ENCODE measurements around the gene MARCKS.
A peak's percentile ranks its signal among the peaks of the same experiment; 100 is the strongest.

The MARCKS gene

DNA sequence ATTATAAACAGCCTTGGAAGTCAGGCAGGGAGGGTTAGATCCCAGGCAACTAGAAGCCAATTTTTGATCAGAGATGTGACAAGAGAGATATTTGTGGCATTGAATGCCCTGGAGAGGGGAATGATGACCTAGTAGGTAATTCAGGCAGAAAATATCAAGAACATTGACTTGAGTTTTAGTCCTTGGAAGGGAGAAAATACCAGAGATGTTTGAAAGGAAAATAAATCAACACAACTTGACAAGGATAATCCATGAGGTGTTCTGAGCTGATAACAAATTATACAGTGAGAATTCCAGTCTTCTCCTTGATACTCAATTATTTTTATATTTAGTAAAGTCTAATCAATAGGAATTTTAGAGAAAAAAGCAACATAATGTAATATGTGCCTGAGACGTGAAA is 10.6 kb upstream of the MARCKS start:
- no peak overlapping the region for H2AFZ ChIP-seq (ENCODE audit: low read depth, low read length)
- H3K9me3 ChIP-seq (ENCODE audit: insufficient read depth, low read length, severe bottlenecking), result no peaks in the 10 kb centered on the region
- H3K79me2 ChIP-seq (ENCODE audit: insufficient read depth, low read length), result no peaks in the 10 kb centered on the region
- H3K27me3 ChIP-seq (ENCODE audit: insufficient read depth, low read length, poor library complexity), result no peaks in the 10 kb centered on the region
- peak overlapping the region; percentile 27; the same call in 1 of the 2 replicates for H3K27ac ChIP-seq (ENCODE audit: low read length)
- peak; percentile 25; the same call in 1 of the 3 replicates for ATAC-seq (ENCODE audit: insufficient read depth, low read depth)
- TF ChIP-seq EZH2 (IDR thresholded peaks at IDR 0.05; ENCODE audit: borderline replicate concordance, low read depth, low read length, severe bottlenecking), result no peak
- TF ChIP-seq CTCF (IDR thresholded peaks at IDR 0.05; ENCODE audit: borderline replicate concordance, extremely low read depth, low read length, poor library complexity, severe bottlenecking), result no peak
- no peaks in the 10 kb centered on the region for H3K36me3 ChIP-seq (ENCODE audit: insufficient read depth, low read length)
- no peaks in the 10 kb centered on the region for H4K20me1 ChIP-seq (ENCODE audit: insufficient read depth, low read length)
- no peak overlapping the region for H3K9ac ChIP-seq (ENCODE audit: low read depth, low read length)
- DNase-seq, result no peak
- H3K4me2 ChIP-seq (ENCODE audit: insufficient read depth, low read length), result no peak overlapping the region
- H3K4me3 ChIP-seq (ENCODE audit: low read depth in 1 of 2, low read length in 2 of 2), result no peak overlapping the region
- peaks cover 25% of the 10 kb centered on the region for H3K4me1 ChIP-seq (ENCODE audit: insufficient read depth, low read length)

DNA sequence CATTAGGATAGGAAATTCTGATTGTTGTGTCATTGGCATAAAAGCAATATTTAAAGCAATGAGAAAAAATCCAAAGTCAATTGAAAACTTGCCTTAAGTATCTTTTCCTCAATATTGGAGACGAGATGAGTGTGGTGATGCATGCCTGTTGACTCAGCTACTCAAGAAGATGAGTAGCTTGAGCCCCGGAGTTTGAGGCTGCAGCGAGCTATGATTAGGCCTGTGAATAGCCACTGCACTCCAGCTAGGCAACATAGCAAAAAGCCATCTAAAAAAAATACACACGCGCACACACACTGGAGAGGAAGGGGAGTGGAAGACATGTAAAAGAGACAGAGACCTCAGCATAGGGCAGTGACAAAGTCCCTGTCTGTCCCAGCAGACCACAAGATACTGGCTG is 9.7 kb upstream of the MARCKS start:
- ATAC-seq (ENCODE audit: insufficient read depth, low read depth) (no peak), DNase-seq (no peak)
- H2AFZ ChIP-seq (ENCODE audit: low read depth, low read length), result no peak overlapping the region; the same call in 1 of the 2 replicates

DNA sequence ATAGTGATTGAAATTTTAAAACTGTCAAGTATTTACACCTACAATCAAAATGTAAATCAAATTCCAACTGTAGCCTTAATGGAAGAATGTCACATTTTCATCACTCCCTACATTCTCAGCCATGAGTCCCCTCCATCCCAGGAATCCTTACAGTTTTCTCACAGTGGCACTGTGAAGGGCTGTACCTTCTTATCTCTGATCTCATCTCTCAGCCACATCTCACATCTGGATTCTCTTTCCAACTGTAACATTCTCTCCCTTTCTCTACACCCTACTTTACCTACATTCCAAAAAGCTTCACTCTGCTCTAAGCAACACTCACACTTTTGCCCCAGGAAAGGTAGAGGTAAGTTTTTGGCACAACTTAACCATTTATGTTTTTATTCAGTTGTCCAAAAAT is 8.9 kb upstream of the MARCKS start:
- Histone ChIP-seq H3K4me1 (ENCODE audit: insufficient read depth, low read length) (peaks cover 25% of the 10 kb centered on the region), H3K27me3 (ENCODE audit: insufficient read depth, low read length, poor library complexity) (no peaks in the 10 kb centered on the region), H3K36me3 (ENCODE audit: insufficient read depth, low read length) (no peaks in the 10 kb centered on the region), H3K79me2 (ENCODE audit: insufficient read depth, low read length) (no peaks in the 10 kb centered on the region), H3K4me3 (ENCODE audit: low read depth in 1 of 2, low read length in 2 of 2) (no peak overlapping the region), H3K27ac (ENCODE audit: low read length) (no peak overlapping the region), H4K20me1 (ENCODE audit: insufficient read depth, low read length) (no peaks in the 10 kb centered on the region), H2AFZ (ENCODE audit: low read depth, low read length) (no peak overlapping the region), H3K9ac (ENCODE audit: low read depth, low read length) (no peak overlapping the region), H3K9me3 (ENCODE audit: insufficient read depth, low read length, severe bottlenecking) (no peaks in the 10 kb centered on the region), H3K4me2 (ENCODE audit: insufficient read depth, low read length) (no peak overlapping the region)
- peak; percentile 63 for ATAC-seq (ENCODE audit: insufficient read depth, low read depth)
- TF ChIP-seq CTCF (IDR thresholded peaks at IDR 0.05; ENCODE audit: borderline replicate concordance, extremely low read depth, low read length, poor library complexity, severe bottlenecking) (no peak), EZH2 (IDR thresholded peaks at IDR 0.05; ENCODE audit: borderline replicate concordance, low read depth, low read length, severe bottlenecking) (no peak)
- DNase-seq, result no peak

More for the DNA sequence above, 9.7 kb upstream of the MARCKS start:
- TF ChIP-seq CTCF (IDR thresholded peaks at IDR 0.05; ENCODE audit: borderline replicate concordance, extremely low read depth, low read length, poor library complexity, severe bottlenecking) (no peak), EZH2 (IDR thresholded peaks at IDR 0.05; ENCODE audit: borderline replicate concordance, low read depth, low read length, severe bottlenecking) (no peak)
- no peaks in the 10 kb centered on the region for H3K27me3 ChIP-seq (ENCODE audit: insufficient read depth, low read length, poor library complexity)
- peaks cover 25% of the 10 kb centered on the region for H3K4me1 ChIP-seq (ENCODE audit: insufficient read depth, low read length)
- no peak overlapping the region for H3K9ac ChIP-seq (ENCODE audit: low read depth, low read length)
- no peaks in the 10 kb centered on the region for H4K20me1 ChIP-seq (ENCODE audit: insufficient read depth, low read length)
- no peaks in the 10 kb centered on the region for H3K9me3 ChIP-seq (ENCODE audit: insufficient read depth, low read length, severe bottlenecking)
- no peak overlapping the region for H3K4me3 ChIP-seq (ENCODE audit: low read depth in 1 of 2, low read length in 2 of 2)
- peak overlapping the region; percentile 30; the same call in 1 of the 2 replicates for H3K27ac ChIP-seq (ENCODE audit: low read length)
- no peaks in the 10 kb centered on the region for H3K36me3 ChIP-seq (ENCODE audit: insufficient read depth, low read length)
- H3K79me2 ChIP-seq (ENCODE audit: insufficient read depth, low read length), result no peaks in the 10 kb centered on the region
- no peak overlapping the region for H3K4me2 ChIP-seq (ENCODE audit: insufficient read depth, low read length)

DNA sequence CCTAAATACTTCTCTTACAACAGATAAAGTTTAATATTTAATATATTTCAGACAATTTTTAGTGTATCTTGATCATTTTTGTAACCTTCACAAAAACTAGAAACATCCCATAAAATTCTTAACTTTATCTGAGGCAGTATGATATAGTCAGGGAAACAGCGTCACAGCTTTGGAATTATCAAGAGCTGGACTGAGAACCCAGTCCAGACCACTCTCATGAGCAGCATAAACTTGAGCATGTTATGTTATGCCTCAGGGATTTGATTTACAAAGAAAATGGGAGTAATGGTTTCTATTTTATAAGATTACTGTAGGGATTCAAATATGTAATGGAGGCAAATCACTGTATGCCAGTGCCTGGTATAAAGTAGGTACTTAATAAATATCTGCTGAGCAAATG is 8.3 kb upstream of the MARCKS start:
- Histone ChIP-seq H3K79me2 (ENCODE audit: insufficient read depth, low read length) (no peaks in the 10 kb centered on the region), H3K9ac (ENCODE audit: low read depth, low read length) (no peak overlapping the region), H3K27ac (ENCODE audit: low read length) (no peak overlapping the region), H3K9me3 (ENCODE audit: insufficient read depth, low read length, severe bottlenecking) (no peaks in the 10 kb centered on the region), H3K27me3 (ENCODE audit: insufficient read depth, low read length, poor library complexity) (no peaks in the 10 kb centered on the region), H3K4me3 (ENCODE audit: low read depth in 1 of 2, low read length in 2 of 2) (no peak overlapping the region), H4K20me1 (ENCODE audit: insufficient read depth, low read length) (no peaks in the 10 kb centered on the region), H3K4me2 (ENCODE audit: insufficient read depth, low read length) (no peak overlapping the region), H3K4me1 (ENCODE audit: insufficient read depth, low read length) (peaks cover 25% of the 10 kb centered on the region), H2AFZ (ENCODE audit: low read depth, low read length) (no peak overlapping the region), H3K36me3 (ENCODE audit: insufficient read depth, low read length) (no peaks in the 10 kb centered on the region)
- ATAC-seq (ENCODE audit: insufficient read depth, low read depth) (no peak), DNase-seq (no peak)
- no peak for TF ChIP-seq CTCF (IDR thresholded peaks at IDR 0.05; ENCODE audit: borderline replicate concordance, extremely low read depth, low read length, poor library complexity, severe bottlenecking)
- no peak for TF ChIP-seq EZH2 (IDR thresholded peaks at IDR 0.05; ENCODE audit: borderline replicate concordance, low read depth, low read length, severe bottlenecking)

Measured in DND-41 (cell line).